ENCODE results near the gene SYNJ1. TPM values are rescaled to one million over a fixed set of nuclear protein-coding genes. Genes with fewer than 3 reads are reported as not detected.
"Not testable (repeated sequence)": the region's sequence is repeated elsewhere in the genome, so short reads cannot be mapped to it uniquely, and the experiment has no call there.

Gene SYNJ1
- total RNA-seq, 1 donor, result 6.2 TPM

DNA sequence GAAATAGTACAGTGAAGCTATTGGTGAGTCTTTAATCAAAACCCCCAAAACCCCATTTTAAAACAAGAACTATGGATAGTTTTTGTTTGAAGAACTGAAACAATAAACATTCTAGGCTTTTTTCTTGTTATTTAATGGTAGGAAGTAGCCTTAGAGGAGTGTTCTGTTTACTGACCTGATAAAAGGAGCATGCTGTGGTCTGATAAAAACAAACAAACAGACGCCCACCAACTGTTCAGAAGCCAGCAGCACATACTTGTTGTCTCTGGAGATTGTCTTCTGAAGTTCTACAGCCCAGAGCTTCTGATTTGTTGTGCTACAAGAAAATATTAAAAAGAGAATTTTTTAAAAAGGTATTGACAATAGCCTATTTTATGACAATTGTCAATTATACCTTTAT is 61.6 kb downstream of the SYNJ1 start:
- H3K4me1 ChIP-seq (ENCODE audit: insufficient read depth, low read length), result no peaks in the 10 kb centered on the region
- no peaks in the 10 kb centered on the region for H4K20me1 ChIP-seq (ENCODE audit: insufficient read depth, low read length)
- H3K79me2 ChIP-seq (ENCODE audit: insufficient read depth, low read length), result no peaks in the 10 kb centered on the region
- TF ChIP-seq, protein P1, sequence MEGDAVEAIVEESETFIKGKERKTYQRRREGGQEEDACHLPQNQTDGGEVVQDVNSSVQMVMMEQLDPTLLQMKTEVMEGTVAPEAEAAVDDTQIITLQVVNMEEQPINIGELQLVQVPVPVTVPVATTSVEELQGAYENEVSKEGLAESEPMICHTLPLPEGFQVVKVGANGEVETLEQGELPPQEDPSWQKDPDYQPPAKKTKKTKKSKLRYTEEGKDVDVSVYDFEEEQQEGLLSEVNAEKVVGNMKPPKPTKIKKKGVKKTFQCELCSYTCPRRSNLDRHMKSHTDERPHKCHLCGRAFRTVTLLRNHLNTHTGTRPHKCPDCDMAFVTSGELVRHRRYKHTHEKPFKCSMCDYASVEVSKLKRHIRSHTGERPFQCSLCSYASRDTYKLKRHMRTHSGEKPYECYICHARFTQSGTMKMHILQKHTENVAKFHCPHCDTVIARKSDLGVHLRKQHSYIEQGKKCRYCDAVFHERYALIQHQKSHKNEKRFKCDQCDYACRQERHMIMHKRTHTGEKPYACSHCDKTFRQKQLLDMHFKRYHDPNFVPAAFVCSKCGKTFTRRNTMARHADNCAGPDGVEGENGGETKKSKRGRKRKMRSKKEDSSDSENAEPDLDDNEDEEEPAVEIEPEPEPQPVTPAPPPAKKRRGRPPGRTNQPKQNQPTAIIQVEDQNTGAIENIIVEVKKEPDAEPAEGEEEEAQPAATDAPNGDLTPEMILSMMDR (IDR thresholded peaks at IDR 0.05; ENCODE audit: extremely low read depth, low read depth, low read length), result no peak
- H3K36me3 ChIP-seq (ENCODE audit: insufficient read depth, low read length), result peaks cover 24% of the 10 kb centered on the region
- H3K27ac ChIP-seq (ENCODE audit: low read depth, low read length), result no peak overlapping the region
- no peak for DNase-seq (ENCODE audit: insufficient read length, low spot score, missing footprints)
- no peak overlapping the region for H3K4me3 ChIP-seq (ENCODE audit: insufficient read depth, low read length)
- no peaks in the 10 kb centered on the region for H3K27me3 ChIP-seq (ENCODE audit: insufficient read depth, low read length)
- H3K4me2 ChIP-seq (ENCODE audit: insufficient read depth, low read length), result no peak overlapping the region
- H3K9me3 ChIP-seq (ENCODE audit: low read depth, low read length), result peaks cover 4% of the 10 kb centered on the region
- no peak overlapping the region for H2AFZ ChIP-seq (ENCODE audit: low read length)

DNA sequence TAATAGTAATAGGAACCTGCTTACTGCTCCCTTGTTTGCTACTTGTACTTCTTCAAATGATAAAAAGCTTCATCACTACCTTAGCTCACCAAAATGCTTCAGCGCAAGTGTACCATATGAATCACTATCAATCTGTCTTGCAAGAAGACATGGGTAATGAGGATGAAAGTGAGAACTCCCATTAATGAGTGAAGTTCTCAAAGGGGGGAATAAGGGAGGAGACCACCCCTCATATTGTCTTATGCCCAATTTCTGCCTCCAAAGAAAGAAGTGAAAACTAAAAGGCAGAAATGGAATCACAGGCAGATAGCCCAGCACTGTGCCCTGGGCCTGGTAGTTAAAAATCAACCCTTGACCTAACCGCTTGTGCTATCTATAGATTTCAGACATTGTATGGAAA is 63.7 kb downstream of the SYNJ1 start:
- H4K20me1 ChIP-seq (ENCODE audit: insufficient read depth, low read length); H2AFZ ChIP-seq (ENCODE audit: low read length); H3K79me2 ChIP-seq (ENCODE audit: insufficient read depth, low read length); H3K4me1 ChIP-seq (ENCODE audit: insufficient read depth, low read length); H3K27me3 ChIP-seq (ENCODE audit: insufficient read depth, low read length); H3K4me3 ChIP-seq (ENCODE audit: insufficient read depth, low read length); DNase-seq (ENCODE audit: insufficient read length, low spot score, missing footprints); H3K4me2 ChIP-seq (ENCODE audit: insufficient read depth, low read length); H3K27ac ChIP-seq (ENCODE audit: low read depth, low read length); H3K9me3 ChIP-seq (ENCODE audit: low read depth, low read length): not testable (repeated sequence)
- H3K36me3 ChIP-seq (ENCODE audit: insufficient read depth, low read length), result peaks cover 21% of the 10 kb centered on the region

DNA sequence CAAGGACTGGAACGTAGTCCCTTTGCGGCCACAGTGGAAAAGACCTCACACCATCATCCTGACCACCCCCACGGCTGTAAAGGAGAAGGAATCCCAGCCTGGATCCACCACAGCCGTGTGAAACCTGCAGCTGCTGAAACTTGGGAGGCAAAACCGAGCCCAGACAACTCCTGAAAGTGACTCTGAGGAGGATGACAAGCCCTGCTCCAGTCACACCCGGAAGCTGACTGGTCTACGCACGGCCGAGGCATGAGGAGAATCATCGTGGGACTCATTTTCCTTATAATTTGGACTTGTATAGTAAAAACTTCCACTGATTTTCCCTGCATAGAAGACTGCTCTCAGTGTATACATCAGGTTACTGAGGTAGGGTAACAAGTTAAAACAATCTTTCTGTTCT is 65.8 kb downstream of the SYNJ1 start:
- H3K27ac ChIP-seq (ENCODE audit: low read depth, low read length); DNase-seq (ENCODE audit: insufficient read length, low spot score, missing footprints); H3K79me2 ChIP-seq (ENCODE audit: insufficient read depth, low read length); H2AFZ ChIP-seq (ENCODE audit: low read length); H3K27me3 ChIP-seq (ENCODE audit: insufficient read depth, low read length); H3K9me3 ChIP-seq (ENCODE audit: low read depth, low read length); H3K4me3 ChIP-seq (ENCODE audit: insufficient read depth, low read length); H4K20me1 ChIP-seq (ENCODE audit: insufficient read depth, low read length); H3K4me1 ChIP-seq (ENCODE audit: insufficient read depth, low read length); H3K4me2 ChIP-seq (ENCODE audit: insufficient read depth, low read length): not testable (repeated sequence)
- H3K36me3 ChIP-seq (ENCODE audit: insufficient read depth, low read length), result peaks cover 31% of the 10 kb centered on the region

- not testable (repeated sequence) for H3K79me2 ChIP-seq (ENCODE audit: insufficient read depth, low read length); DNase-seq (ENCODE audit: insufficient read length, low spot score, missing footprints); H3K4me2 ChIP-seq (ENCODE audit: insufficient read depth, low read length); H2AFZ ChIP-seq (ENCODE audit: low read length); H3K9me3 ChIP-seq (ENCODE audit: low read depth, low read length); H3K27me3 ChIP-seq (ENCODE audit: insufficient read depth, low read length); H3K4me3 ChIP-seq (ENCODE audit: insufficient read depth, low read length); H3K27ac ChIP-seq (ENCODE audit: low read depth, low read length); H3K4me1 ChIP-seq (ENCODE audit: insufficient read depth, low read length); H4K20me1 ChIP-seq (ENCODE audit: insufficient read depth, low read length)
- H3K36me3 ChIP-seq (ENCODE audit: insufficient read depth, low read length), result peaks cover 28% of the 10 kb centered on the region
These were observed 66.6 kb downstream of the SYNJ1 start for GRCh38 chr21:32661026-32661782.

DNA sequence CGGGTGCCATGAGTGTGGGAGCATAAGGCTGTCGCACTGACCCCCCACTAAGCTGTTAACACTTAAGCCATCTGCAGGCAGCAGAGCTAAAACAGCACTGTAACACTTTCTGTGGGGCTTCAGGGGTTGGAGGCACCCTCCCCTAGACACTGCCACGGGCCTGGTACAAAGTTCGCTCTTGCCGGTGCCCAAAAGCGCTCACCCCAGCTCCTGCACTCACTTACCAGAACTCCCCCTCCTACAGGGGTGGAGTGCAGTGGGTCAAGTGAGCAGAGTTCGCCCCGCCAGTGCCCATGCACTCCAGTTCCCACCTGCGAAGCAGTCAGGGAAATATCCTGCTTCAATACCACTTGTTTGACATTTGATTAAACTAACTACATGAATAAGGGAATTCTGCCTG is 69.3 kb downstream of the SYNJ1 start:
- no peak overlapping the region for H3K4me3 ChIP-seq (ENCODE audit: insufficient read depth, low read length)
- no peak for DNase-seq (ENCODE audit: insufficient read length, low spot score, missing footprints)
- no peaks in the 10 kb centered on the region for H3K27me3 ChIP-seq (ENCODE audit: insufficient read depth, low read length)
- peaks cover 10% of the 10 kb centered on the region for H3K36me3 ChIP-seq (ENCODE audit: insufficient read depth, low read length)
- H3K9me3 ChIP-seq (ENCODE audit: low read depth, low read length), result no peaks in the 10 kb centered on the region
- H3K4me2 ChIP-seq (ENCODE audit: insufficient read depth, low read length), result no peak overlapping the region
- no peak overlapping the region for H3K27ac ChIP-seq (ENCODE audit: low read depth, low read length)
- H3K79me2 ChIP-seq (ENCODE audit: insufficient read depth, low read length), result no peaks in the 10 kb centered on the region
- TF ChIP-seq, protein P1 (IDR thresholded peaks at IDR 0.05; ENCODE audit: extremely low read depth, low read depth, low read length), result no peak
- H4K20me1 ChIP-seq (ENCODE audit: insufficient read depth, low read length), result no peaks in the 10 kb centered on the region
- no peak overlapping the region for H2AFZ ChIP-seq (ENCODE audit: low read length)
- no peaks in the 10 kb centered on the region for H3K4me1 ChIP-seq (ENCODE audit: insufficient read depth, low read length)

Measured in osteoblast (primary cell).